BLaER1 treated with 17β-estradiol and CSF1 and Interleukin-3, amounts not matched to agents 10 nM and 100 nM (cell line): ENCODE results near the gene CCDC82.

Source experiments
- H3K27ac ChIP-seq, 11 experiments: shearing (Covaris generic); formaldehyde crosslinking; 2 replicates each; pipeline ENCODE4 v1.8.1; 2022
- H3K27me3 ChIP-seq, 11 experiments: shearing (Covaris generic); formaldehyde crosslinking; 2 replicates each; pipeline ENCODE4 v1.8.1; 2022
- H3K36me3 ChIP-seq, 11 experiments: shearing (Covaris generic); formaldehyde crosslinking; 2 replicates each; pipeline ENCODE4 v1.8.1; 2022
- H3K4me1 ChIP-seq, 10 experiments: shearing (Covaris generic); formaldehyde crosslinking; 2 replicates each; pipeline ENCODE4 v1.8.1; 2022
- H3K4me2 ChIP-seq, 11 experiments: shearing (Covaris generic); formaldehyde crosslinking; 2 replicates each; pipeline ENCODE4 v1.8.1; 2022
- H3K4me3 ChIP-seq, 10 experiments: shearing (Covaris generic); formaldehyde crosslinking; 2 replicates each; pipeline ENCODE4 v1.8.1; 2022
- H3K9ac ChIP-seq, 11 experiments: shearing (Covaris generic); formaldehyde crosslinking; 2 replicates each; pipeline ENCODE4 v1.8.1; 2022
- H3K9me3 ChIP-seq, 11 experiments: shearing (Covaris generic); formaldehyde crosslinking; replicated peaks in 1 of 11; 2 replicates each; pipeline ENCODE4 v1.8.1; 2022
- H4K20me1 ChIP-seq, 11 experiments: shearing (Covaris generic); formaldehyde crosslinking; 2 replicates each; pipeline ENCODE4 v1.8.1; 2022
- Cebpa-rat ChIP-seq, 11 experiments: shearing (Covaris generic); IDR thresholded peaks; 2 replicates each; pipeline ENCODE4 v1.8.1; 2022

CCDC82 gene

GRCh38 chr11:96338910-96339705 is 50.6 kb downstream of the CCDC82 start:
- Histone ChIP-seq H3K4me2 (peak overlapping the region in 10 of 11 experiments; percentile 28 to 98 (median 66); a peak in 19 of 22 replicates), H3K4me3 (peak overlapping the region in 5 of 10 experiments; percentile 19 to 94 (median 83); a peak in 8 of 20 replicates), H3K27ac (peak overlapping the region in 9 of 11 experiments; percentile 37 to 85 (median 68); a peak in 15 of 22 replicates)

DNA sequence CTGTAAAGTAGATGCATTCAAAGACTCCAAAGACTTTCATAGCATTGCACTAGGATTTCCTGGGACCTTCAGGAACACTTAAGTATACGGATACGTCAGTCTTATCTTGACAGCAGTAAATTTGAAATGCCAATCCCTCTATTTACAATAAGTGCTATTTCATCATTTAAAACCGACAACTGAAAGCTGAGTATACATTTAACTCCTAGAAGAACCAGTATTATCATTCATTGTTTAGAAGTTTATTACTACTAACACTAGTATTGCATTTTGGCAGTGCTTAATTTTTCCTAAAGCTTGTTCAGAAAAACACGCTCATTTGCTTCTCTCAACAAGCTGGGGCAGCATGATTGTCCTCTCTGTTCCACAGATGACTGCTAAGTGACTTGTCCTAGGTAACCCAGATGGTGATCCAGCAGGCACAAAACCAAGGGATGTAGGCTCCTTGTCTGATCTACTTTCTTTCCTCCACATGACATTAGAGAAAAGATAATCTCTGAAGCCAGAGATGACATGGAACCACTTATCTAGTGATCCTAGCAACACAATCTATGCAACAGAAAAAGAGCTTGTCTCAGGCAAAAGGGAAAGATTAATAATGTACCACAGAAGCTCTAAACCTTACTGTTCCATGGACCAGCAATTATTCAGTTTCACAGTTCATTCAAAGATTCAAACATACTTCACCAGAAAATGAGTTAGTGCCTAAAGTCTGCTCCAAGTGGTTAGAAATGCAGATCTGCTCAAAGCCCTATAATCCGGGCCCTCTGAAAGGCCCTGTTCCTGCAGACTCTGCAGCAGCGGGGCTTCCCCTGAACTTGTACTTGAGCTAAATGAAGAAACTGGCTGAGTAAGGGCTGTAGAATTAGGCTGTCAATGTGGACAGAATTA is 51.9 kb downstream of the CCDC82 start:
- Histone ChIP-seq H3K9ac (peak overlapping the region in 3 of 11 experiments; percentile 15 to 86 (median 84); a peak in 6 of 22 replicates), H3K27me3 (peaks cover 0 to 29% (median 23%) of the 10 kb centered on the region in 11 experiments; a peak in 17 of 22 replicates), H3K9me3 (no peaks in the 10 kb centered on the region), H4K20me1 (peaks cover 0 to 63% (median 0%) of the 10 kb centered on the region in 11 experiments; a peak in 6 of 22 replicates), H3K36me3 (peaks cover 0 to 32% (median 0%) of the 10 kb centered on the region in 11 experiments; a peak in 7 of 22 replicates), H3K4me2 (peak overlapping the region in 5 of 11 experiments; percentile 78 to 98 (median 92); a peak in 10 of 22 replicates), H3K27ac (peak overlapping the region in 1 of 11 experiments; percentile 85; a peak in 2 of 22 replicates), H3K4me3 (peak overlapping the region in 3 of 10 experiments; percentile 43 to 83 (median 83); a peak in 6 of 20 replicates), H3K4me1 (peaks cover 14 to 82% (median 38%) of the 10 kb centered on the region in 10 experiments; a peak in 19 of 20 replicates)
- no peak for TF ChIP-seq Cebpa-rat (IDR thresholded peaks at IDR 0.05)

More at GRCh38 chr11:96338910-96339705, 50.6 kb downstream of the CCDC82 start:
- H3K36me3 ChIP-seq = peaks cover 0 to 25% (median 0%) of the 10 kb centered on the region in 11 experiments; a peak in 7 of 22 replicates
- H3K9me3 ChIP-seq = no peaks in the 10 kb centered on the region
- peaks cover 0 to 50% (median 0%) of the 10 kb centered on the region in 11 experiments; a peak in 6 of 22 replicates for H4K20me1 ChIP-seq
- H3K4me1 ChIP-seq = peaks cover 14 to 77% (median 39%) of the 10 kb centered on the region in 10 experiments; a peak in 19 of 20 replicates
- TF ChIP-seq Cebpa-rat (IDR thresholded peaks at IDR 0.05) = no peak
- peaks cover 0 to 31% (median 24%) of the 10 kb centered on the region in 11 experiments; a peak in 17 of 22 replicates for H3K27me3 ChIP-seq
- peak overlapping the region in 8 of 11 experiments; percentile 22 to 90 (median 74); a peak in 14 of 22 replicates for H3K9ac ChIP-seq

GRCh38 chr11:96335388-96335787 is 54.3 kb downstream of the CCDC82 start:
- no peak overlapping the region for H3K4me3 ChIP-seq
- peaks cover 0 to 5% (median 0%) of the 10 kb centered on the region in 11 experiments; a peak in 6 of 22 replicates for H3K27me3 ChIP-seq
- peaks cover 0 to 39% (median 0%) of the 10 kb centered on the region in 11 experiments; a peak in 7 of 22 replicates for H3K36me3 ChIP-seq
- no peak overlapping the region for H3K27ac ChIP-seq
- TF ChIP-seq Cebpa-rat (IDR thresholded peaks at IDR 0.05) = peak in 6 of 11 experiments; percentile 17 to 82 (median 47); a peak in 7 of 22 replicates
- H3K4me2 ChIP-seq = peak overlapping the region in 3 of 11 experiments; percentile 4 to 97 (median 92); a peak in 6 of 22 replicates
- H3K9me3 ChIP-seq = 0 out of 22 replicates have a peak, but pooled peaks cover 0 to 7% (median 0%) of the 10 kb centered on the region in 11 experiments
- H4K20me1 ChIP-seq = peaks cover 0 to 87% (median 0%) of the 10 kb centered on the region in 11 experiments; a peak in 6 of 22 replicates
- H3K9ac ChIP-seq = no peak overlapping the region
- peaks cover 9 to 97% (median 29%) of the 10 kb centered on the region in 10 experiments; a peak in 18 of 20 replicates for H3K4me1 ChIP-seq

GRCh38 chr11:96334219-96334618 is 55.5 kb downstream of the CCDC82 start:
- H4K20me1 ChIP-seq = peaks cover 0 to 99% (median 0%) of the 10 kb centered on the region in 11 experiments; a peak in 6 of 22 replicates
- peaks cover 0 to 51% (median 0%) of the 10 kb centered on the region in 11 experiments; a peak in 6 of 22 replicates for H3K36me3 ChIP-seq
- peak overlapping the region in 2 of 11 experiments; percentile 92 to 97; a peak in 4 of 22 replicates for H3K4me2 ChIP-seq
- 0 out of 22 replicates have a peak, but pooled peaks cover 0 to 7% (median 0%) of the 10 kb centered on the region in 11 experiments for H3K9me3 ChIP-seq
- no peak for TF ChIP-seq Cebpa-rat (IDR thresholded peaks at IDR 0.05)
- H3K4me1 ChIP-seq = peaks cover 5 to 98% (median 18%) of the 10 kb centered on the region in 10 experiments; a peak in 18 of 20 replicates
- no peak overlapping the region for H3K4me3 ChIP-seq
- no peaks in the 10 kb centered on the region for H3K27me3 ChIP-seq
- no peak overlapping the region for H3K9ac ChIP-seq
- H3K27ac ChIP-seq = no peak overlapping the region

- H3K4me2 ChIP-seq = peak overlapping the region in 2 of 11 experiments; percentile 66 to 97; a peak in 5 of 22 replicates
- peaks cover 0 to 100% (median 10%) of the 10 kb centered on the region in 10 experiments; a peak in 11 of 20 replicates for H3K4me1 ChIP-seq
- no peak for TF ChIP-seq Cebpa-rat (IDR thresholded peaks at IDR 0.05)
- peaks cover 0 to 100% (median 0%) of the 10 kb centered on the region in 11 experiments; a peak in 6 of 22 replicates for H4K20me1 ChIP-seq
- H3K36me3 ChIP-seq = peaks cover 0 to 61% (median 0%) of the 10 kb centered on the region in 11 experiments; a peak in 6 of 22 replicates
- no peak overlapping the region for H3K27ac ChIP-seq
- 0 out of 22 replicates have a peak, but pooled peaks cover 0 to 7% (median 0%) of the 10 kb centered on the region in 11 experiments for H3K9me3 ChIP-seq
- no peak overlapping the region for H3K4me3 ChIP-seq
- no peaks in the 10 kb centered on the region for H3K27me3 ChIP-seq
- no peak overlapping the region for H3K9ac ChIP-seq
Observed at GRCh38 chr11:96333191-96333719, 56.5 kb downstream of the CCDC82 start.

DNA sequence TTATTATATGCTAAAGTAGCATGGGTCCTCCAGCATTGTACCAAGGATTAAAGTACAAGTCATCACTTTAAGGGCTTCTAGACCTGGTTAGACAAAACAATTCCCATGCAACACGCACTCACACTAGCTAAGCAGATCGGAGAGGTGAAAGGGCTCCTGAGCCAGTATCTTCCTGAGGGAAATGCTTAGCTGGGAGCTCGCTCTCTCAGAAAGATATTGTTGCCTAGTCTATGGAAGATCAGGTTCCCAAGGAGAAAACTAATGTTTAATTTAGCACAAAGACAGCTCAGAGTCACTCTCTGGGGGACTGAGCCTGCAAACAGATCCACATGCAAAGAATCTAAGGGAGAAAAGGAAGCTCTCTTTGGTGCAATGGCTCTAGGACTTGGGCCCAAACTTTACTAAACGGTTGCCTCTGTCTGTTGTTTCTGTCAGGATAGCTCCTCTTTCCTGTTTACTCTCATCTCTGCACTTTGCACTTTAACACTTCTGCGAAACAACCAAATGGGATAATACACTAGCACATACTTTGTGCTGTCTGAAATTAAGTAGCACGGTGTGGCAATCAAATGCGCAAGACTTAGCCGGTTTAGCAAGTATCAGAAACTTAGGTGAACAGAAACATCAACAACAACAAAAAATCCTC is 57.5 kb downstream of the CCDC82 start:
- Histone ChIP-seq H3K27me3 (no peaks in the 10 kb centered on the region), H3K4me2 (peak overlapping the region in 5 of 11 experiments; percentile 18 to 97 (median 56); a peak in 10 of 22 replicates), H3K9me3 (0 out of 22 replicates have a peak, but pooled peaks cover 0 to 7% (median 0%) of the 10 kb centered on the region in 11 experiments), H3K4me3 (no peak overlapping the region), H3K4me1 (peaks cover 0 to 93% (median 8%) of the 10 kb centered on the region in 10 experiments; a peak in 11 of 20 replicates), H3K9ac (no peak overlapping the region), H3K36me3 (peaks cover 0 to 69% (median 0%) of the 10 kb centered on the region in 11 experiments; a peak in 6 of 22 replicates), H4K20me1 (peaks cover 0 to 100% (median 0%) of the 10 kb centered on the region in 11 experiments; a peak in 6 of 22 replicates), H3K27ac (peak overlapping the region in 1 of 11 experiments; percentile 18; a peak in 1 of 22 replicates)
- no peak for TF ChIP-seq Cebpa-rat (IDR thresholded peaks at IDR 0.05)

- no peak overlapping the region for H3K9ac ChIP-seq
- H3K4me3 ChIP-seq = no peak overlapping the region
- H3K36me3 ChIP-seq = peaks cover 0 to 74% (median 0%) of the 10 kb centered on the region in 11 experiments; a peak in 6 of 22 replicates
- peaks cover 0 to 100% (median 0%) of the 10 kb centered on the region in 11 experiments; a peak in 5 of 22 replicates for H4K20me1 ChIP-seq
- H3K4me2 ChIP-seq = peak overlapping the region in 5 of 11 experiments; percentile 18 to 97 (median 56); a peak in 10 of 22 replicates
- TF ChIP-seq Cebpa-rat (IDR thresholded peaks at IDR 0.05) = no peak
- H3K27me3 ChIP-seq = no peaks in the 10 kb centered on the region
- H3K4me1 ChIP-seq = peaks cover 0 to 92% (median 8%) of the 10 kb centered on the region in 10 experiments; a peak in 11 of 20 replicates
- H3K27ac ChIP-seq = no peak overlapping the region; a peak in 1 of 22 replicates
- 0 out of 22 replicates have a peak, but pooled peaks cover 0 to 7% (median 0%) of the 10 kb centered on the region in 11 experiments for H3K9me3 ChIP-seq
Observed at GRCh38 chr11:96331699-96332116, 58.0 kb downstream of the CCDC82 start.
